ENCODE results near the gene PYURF. TPM values are rescaled to one million over a fixed set of nuclear protein-coding genes. Genes with fewer than 3 reads are reported as not detected.

Gene PYURF
- total RNA-seq, 1 donor from 2014 or later, result 91.6 TPM

DNA sequence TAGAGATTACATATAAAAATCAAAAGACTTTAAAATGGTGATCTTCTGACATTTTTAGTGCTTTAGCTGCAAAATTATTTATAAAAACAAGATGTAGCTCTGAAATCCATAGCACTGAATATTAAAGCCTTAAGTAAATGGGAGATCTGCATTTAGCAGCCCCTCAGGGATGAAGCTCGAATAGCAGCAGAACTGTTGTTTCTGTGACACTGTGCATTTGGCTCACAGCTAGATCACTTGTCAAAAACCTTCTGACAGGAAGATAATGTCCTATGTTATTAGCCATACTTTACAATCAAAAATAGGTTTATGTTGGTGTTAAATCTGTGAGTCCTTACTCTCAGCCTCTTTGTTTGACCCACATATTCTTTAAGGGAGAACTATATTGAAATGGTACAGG, 14.1 kb upstream of the PYURF start:
- Histone ChIP-seq H3K9me3 (no peaks in the 10 kb centered on the region), H3K36me3 (no peaks in the 10 kb centered on the region), H3K4me3 (no peak overlapping the region), H3K4me1 (peaks cover 0 to 5% of the 10 kb centered on the region in 2 donors), H3K27me3 (no peaks in the 10 kb centered on the region), H3K27ac (no peak overlapping the region)
- no peak for TF ChIP-seq CTCF (IDR thresholded peaks at IDR 0.05)
- intact Hi-C loops (cut with DNase I), result loop anchor here (5.0 kb wide), 1 partner anchor 35 kb away; no protein-coding TSS in a partner anchor
- no peak for DNase-seq (ENCODE audit: low spot score in 2 of 2)

GRCh38 chr4:88535090-88535755, 11.6 kb upstream of the PYURF start:
- Histone ChIP-seq H3K27ac (no peak overlapping the region), H3K9me3 (no peaks in the 10 kb centered on the region), H3K36me3 (no peaks in the 10 kb centered on the region), H3K4me3 (no peak overlapping the region), H3K27me3 (no peaks in the 10 kb centered on the region), H3K4me1 (peaks cover 0 to 5% of the 10 kb centered on the region in 2 donors)
- intact Hi-C loops (cut with DNase I), result loop anchor here (5.0 kb wide), 1 partner anchor 37 kb away; no protein-coding TSS in a partner anchor
- no peak for DNase-seq (ENCODE audit: low spot score in 2 of 2)
- TF ChIP-seq CTCF (IDR thresholded peaks at IDR 0.05), result no peak

DNA sequence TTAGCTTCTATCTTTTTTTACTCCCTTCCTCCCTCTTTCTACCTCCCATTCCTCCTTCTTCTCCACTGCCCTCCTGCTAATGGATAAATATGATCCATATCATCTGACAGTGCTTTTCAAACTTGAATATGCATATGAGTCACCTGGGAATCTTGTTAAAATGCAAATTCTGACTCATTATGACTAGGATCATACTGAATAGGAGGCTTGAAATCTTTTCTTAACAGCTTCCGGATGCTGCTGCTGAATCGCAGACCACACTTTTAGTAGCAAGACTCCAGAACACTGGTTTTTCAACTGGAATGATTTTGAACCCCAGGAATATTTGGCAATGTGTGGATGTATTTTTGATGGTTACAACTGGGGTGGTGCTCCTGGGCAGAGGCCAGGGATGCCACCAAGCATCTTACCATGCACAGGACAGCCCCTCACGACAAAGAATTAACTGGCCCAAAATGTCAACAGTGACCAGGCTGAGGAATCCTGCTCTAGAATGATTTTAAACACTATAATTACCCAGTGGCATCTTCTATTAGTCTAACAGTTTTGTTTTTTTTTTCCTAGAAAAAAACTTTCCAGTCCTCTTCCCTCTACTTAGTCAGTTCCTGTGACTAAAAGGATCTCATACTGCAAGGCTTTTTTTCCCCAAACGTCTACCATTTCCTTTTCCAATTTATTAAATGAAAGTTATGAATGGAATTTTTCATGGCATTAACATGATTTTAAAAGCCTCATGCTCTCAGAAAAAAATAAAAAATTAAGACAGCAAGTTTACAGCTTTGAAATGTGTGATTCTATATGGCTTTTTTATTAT, 10.6 kb upstream of the PYURF start:
- no peak overlapping the region for H3K4me3 ChIP-seq
- H3K27me3 ChIP-seq, result no peaks in the 10 kb centered on the region
- no peak for TF ChIP-seq CTCF (IDR thresholded peaks at IDR 0.05)
- H3K27ac ChIP-seq, result no peak overlapping the region
- intact Hi-C loops (cut with DNase I), result no loop called here
- H3K9me3 ChIP-seq, result no peaks in the 10 kb centered on the region
- H3K4me1 ChIP-seq, result peaks cover 0 to 5% of the 10 kb centered on the region in 2 donors
- H3K36me3 ChIP-seq, result no peaks in the 10 kb centered on the region
- DNase-seq (ENCODE audit: low spot score in 2 of 2), result no peak

DNA sequence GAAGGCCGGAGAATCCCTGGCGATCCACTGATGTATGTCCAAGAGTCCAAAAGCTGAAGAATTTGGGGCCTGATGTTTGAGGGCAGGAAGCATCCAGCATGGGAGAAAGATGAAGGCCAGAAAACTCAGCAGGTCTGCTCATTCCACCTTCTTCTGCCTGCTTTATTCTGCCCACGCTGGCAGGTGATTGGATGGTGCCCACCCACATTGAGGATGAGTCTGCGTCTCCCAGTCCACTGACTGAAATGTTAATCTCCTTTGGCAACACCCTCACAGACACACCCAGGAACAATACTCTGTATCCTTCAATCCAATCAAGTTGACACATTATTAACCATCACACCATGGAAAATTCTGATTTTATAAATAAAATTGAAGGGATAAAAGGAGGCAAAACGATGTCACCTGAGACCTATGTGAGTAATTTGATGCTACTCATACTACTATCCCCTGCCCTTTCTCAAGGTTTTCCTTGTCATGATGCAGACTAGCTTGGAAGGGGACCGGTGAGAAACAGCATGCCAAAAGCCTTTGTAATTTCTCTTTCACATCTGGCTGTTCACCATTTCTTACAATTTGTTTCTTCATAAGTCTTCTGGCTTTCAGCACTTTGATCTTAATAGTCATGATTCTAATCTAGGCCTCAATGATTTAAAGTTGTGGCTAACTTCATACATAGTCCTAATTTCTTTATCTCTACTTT, 9.7 kb upstream of the PYURF start:
- H3K27ac ChIP-seq, result no peak overlapping the region
- intact Hi-C loops (cut with DNase I), result no loop called here
- H3K9me3 ChIP-seq, result no peaks in the 10 kb centered on the region
- H3K36me3 ChIP-seq, result no peaks in the 10 kb centered on the region
- no peak for TF ChIP-seq CTCF (IDR thresholded peaks at IDR 0.05)
- DNase-seq (ENCODE audit: low spot score in 2 of 2), result no peak
- no peaks in the 10 kb centered on the region for H3K27me3 ChIP-seq
- peaks cover 0 to 5% of the 10 kb centered on the region in 2 donors for H3K4me1 ChIP-seq
- H3K4me3 ChIP-seq, result no peak overlapping the region

DNA sequence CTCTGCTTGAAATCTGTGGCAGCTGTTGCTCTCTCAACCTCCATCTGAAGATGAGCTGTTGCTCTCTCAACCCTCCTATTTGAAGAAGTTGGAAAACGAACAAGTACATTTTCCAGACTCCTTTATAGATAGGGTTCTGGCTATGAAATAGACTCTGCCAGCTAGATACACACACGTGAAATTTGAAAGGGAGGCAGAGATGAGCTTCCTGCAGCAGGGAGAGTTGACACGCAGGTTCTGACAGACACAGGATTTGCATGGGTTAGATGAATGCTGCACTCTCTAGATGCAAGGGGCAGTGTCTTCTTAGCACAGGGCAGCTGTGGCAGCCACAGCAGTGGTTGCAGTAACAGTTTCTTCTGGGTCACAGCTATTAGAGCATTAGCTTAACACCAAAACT, 8.0 kb upstream of the PYURF start:
- TF ChIP-seq CTCF (IDR thresholded peaks at IDR 0.05), result no peak
- H3K27me3 ChIP-seq, result no peaks in the 10 kb centered on the region
- intact Hi-C loops (cut with DNase I), result no loop called here
- no peaks in the 10 kb centered on the region for H3K36me3 ChIP-seq
- H3K4me1 ChIP-seq, result peaks cover 0 to 6% of the 10 kb centered on the region in 2 donors
- no peak overlapping the region for H3K27ac ChIP-seq
- H3K4me3 ChIP-seq, result no peak overlapping the region
- no peak for DNase-seq (ENCODE audit: low spot score in 2 of 2)
- no peaks in the 10 kb centered on the region for H3K9me3 ChIP-seq

Data from ascending aorta (tissue), 2 donors.